Esophagus squamous epithelium (tissue), 5 donors: ENCODE results near the gene KCNK1. TPM values are rescaled to one million over a fixed set of nuclear protein-coding genes. Genes with fewer than 3 reads are reported as not detected.

Experiments
- DNase-seq: peaks from one replicate; lab custom pipeline; 2025; lab: John Stamatoyannopoulos, UW
- H3K27ac ChIP-seq, 4 donors: fragments of 200-600 bp; sonication (generic); one replicate each; pipeline ENCODE4 v1.5.1; 2016 to 2019; ENCODE audit warnings: mild to moderate bottlenecking in 1 of 4
- H3K27me3 ChIP-seq, 4 donors: fragments of 200-600 bp; sonication (generic); 1 replicate in 3 of 4; 2 replicates in 1 of 4; pipeline versions ENCODE4 v1.5.1 to v1.6.0; 2017 to 2021; ENCODE audit warnings: antibody characterized with exemption in 1 of 4
- H3K36me3 ChIP-seq, 3 donors: fragments of 200-600 bp; sonication (generic); one replicate each; pipeline ENCODE4 v1.5.1; 2016 to 2019
- H3K4me1 ChIP-seq, 3 donors: fragments of 200-600 bp; sonication (generic); one replicate each; pipeline ENCODE4 v1.5.1; 2017 to 2019
- H3K4me3 ChIP-seq, 4 donors: fragments of 200-600 bp; sonication (generic); 1 replicate in 3 of 4; 2 replicates in 1 of 4; pipeline ENCODE4 v1.5.1; 2016 to 2019; ENCODE audit warnings: mild to moderate bottlenecking in 2 of 4, moderate library complexity in 1 of 4
- H3K9me3 ChIP-seq, 3 donors: fragments of 200-600 bp; sonication (generic); one replicate each; pipeline ENCODE4 v1.5.1; 2016 to 2019
- POLR2A ChIP-seq, 4 donors: fragments of 450-650 bp; IDR thresholded peaks; one replicate each; pipeline ENCODE4 v1.6.1; 2017; ENCODE audit warnings: antibody characterized with exemption in 4 of 4, mild to moderate bottlenecking in 4 of 4, moderate library complexity in 3 of 4
- WGBS, 2 donors: methylation state at CpG; one replicate each; pipeline ENCODE4 v1.1.5; 2018; 5-methylcytosine and 5-hydroxymethylcytosine counted together
- intact Hi-C: fragments of 100-400 bp; cut with DNase I; formaldehyde crosslinking; loops from one replicate; pipeline ENCODE4 v1.15.0; 2022
- total RNA-seq, 4 donors: library from RNA; depleted of rRNA; stranded (reverse); fragments of >200 nt; gene quantifications; one replicate each; pipeline ENCODE4 v1.1.0, GENCODE V29; 2016
- TF ChIP-seq, protein P1 (sequence below), 6 experiments: fragments of 450-650 bp in 4 of 6; fragments of 200-600 bp in 2 of 6; sonication (generic) in 2 of 6; IDR thresholded peaks; one replicate each; pipeline ENCODE4 v1.5.1; 2016 to 2019; ENCODE audit warnings: antibody characterized with exemption in 6 of 6, mild to moderate bottlenecking in 4 of 6, moderate library complexity in 4 of 6
- donor health status: DM: yes; HTN: yes; CAD: no.

The KCNK1 gene
- total RNA-seq, 4 donors from 2014 or later, result 11.2 to 25.7 (median 16.7) TPM

DNA sequence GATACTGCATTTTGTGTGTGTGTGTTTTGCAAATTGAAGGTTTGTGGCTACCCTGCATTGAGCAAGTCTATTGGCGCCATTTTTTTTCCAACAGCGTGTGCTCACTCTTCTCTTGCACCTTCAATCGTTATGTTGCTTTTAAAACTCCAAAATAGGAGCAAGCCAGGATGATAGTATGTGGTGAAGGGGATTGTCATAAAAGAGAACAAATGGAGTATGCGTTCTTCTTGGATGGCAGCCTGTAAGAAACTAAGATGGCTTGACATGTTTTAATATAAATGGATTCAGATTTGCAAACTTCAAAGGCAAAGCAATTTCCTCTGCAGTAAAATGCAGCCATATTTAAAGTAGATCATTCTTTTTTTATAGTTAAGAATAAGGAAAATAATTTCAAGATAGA is 43.2 kb upstream of the KCNK1 start:
- Histone ChIP-seq H3K4me1 (no peaks in the 10 kb centered on the region), H3K27ac (no peak overlapping the region), H3K36me3 (no peaks in the 10 kb centered on the region), H3K9me3 (no peaks in the 10 kb centered on the region), H3K27me3 (peaks cover 0 to 6% (median 0%) of the 10 kb centered on the region in 4 donors), H3K4me3 (no peak overlapping the region)
- no peak for TF ChIP-seq POLR2A (IDR thresholded peaks at IDR 0.05)
- TF ChIP-seq, protein P1, sequence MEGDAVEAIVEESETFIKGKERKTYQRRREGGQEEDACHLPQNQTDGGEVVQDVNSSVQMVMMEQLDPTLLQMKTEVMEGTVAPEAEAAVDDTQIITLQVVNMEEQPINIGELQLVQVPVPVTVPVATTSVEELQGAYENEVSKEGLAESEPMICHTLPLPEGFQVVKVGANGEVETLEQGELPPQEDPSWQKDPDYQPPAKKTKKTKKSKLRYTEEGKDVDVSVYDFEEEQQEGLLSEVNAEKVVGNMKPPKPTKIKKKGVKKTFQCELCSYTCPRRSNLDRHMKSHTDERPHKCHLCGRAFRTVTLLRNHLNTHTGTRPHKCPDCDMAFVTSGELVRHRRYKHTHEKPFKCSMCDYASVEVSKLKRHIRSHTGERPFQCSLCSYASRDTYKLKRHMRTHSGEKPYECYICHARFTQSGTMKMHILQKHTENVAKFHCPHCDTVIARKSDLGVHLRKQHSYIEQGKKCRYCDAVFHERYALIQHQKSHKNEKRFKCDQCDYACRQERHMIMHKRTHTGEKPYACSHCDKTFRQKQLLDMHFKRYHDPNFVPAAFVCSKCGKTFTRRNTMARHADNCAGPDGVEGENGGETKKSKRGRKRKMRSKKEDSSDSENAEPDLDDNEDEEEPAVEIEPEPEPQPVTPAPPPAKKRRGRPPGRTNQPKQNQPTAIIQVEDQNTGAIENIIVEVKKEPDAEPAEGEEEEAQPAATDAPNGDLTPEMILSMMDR (IDR thresholded peaks at IDR 0.05), result no peak
- 63 to 65% methylated on average over 4 of the region's 4 CpGs for WGBS, 2 donors
- no peak for DNase-seq
- intact Hi-C loops, result no loop called here

DNA sequence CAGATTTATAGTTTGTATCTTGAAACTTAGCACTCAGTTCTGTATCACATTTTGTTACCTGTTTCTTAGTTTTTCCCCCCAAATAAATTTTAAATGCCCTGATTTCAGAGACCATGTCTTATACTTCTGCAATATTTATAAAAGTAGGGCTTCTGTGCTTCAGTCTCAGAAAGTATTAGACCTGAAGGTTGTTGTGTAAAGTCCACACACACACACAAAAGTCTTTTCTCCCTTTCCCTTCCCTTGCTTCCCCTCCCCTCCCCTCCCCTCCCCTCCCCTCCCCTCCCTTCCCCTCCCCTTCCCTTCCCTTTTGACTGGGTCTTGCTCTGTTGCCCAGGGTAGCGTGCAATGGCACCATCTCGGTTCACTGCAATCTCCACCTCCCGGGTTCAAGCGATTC is 41.0 kb upstream of the KCNK1 start:
- Histone ChIP-seq H3K4me3 (no peak overlapping the region), H3K27me3 (peaks cover 0 to 6% (median 0%) of the 10 kb centered on the region in 4 donors), H3K36me3 (no peaks in the 10 kb centered on the region), H3K4me1 (no peaks in the 10 kb centered on the region), H3K9me3 (no peaks in the 10 kb centered on the region), H3K27ac (no peak overlapping the region)
- no peak for DNase-seq
- WGBS, 2 donors, result 100% methylated on average over 2 of the region's 4 CpGs; no CpG with 5 or more reads in 1 of the 2 donors
- TF ChIP-seq, protein P1 (IDR thresholded peaks at IDR 0.05), result no peak
- no peak for TF ChIP-seq POLR2A (IDR thresholded peaks at IDR 0.05)
- intact Hi-C loops, result no loop called here

DNA sequence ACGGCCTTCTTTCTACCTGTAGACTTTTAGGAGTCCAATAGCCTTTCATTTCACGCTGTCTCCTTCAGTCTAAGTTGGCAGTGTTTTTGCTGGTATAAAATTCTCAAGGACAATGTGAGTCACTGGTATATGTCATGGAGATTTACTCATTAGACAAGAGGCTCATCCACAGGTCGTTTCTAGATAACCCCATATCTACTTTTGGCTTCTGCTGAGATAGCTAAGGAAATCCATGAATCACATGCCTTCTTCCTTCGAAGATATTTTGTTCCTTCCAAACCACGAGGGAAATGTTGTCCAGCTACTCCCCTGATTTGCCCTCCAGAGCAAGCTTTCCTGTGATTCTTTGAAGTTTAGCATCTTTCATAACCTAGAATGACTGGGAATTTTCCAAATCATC is 38.5 kb upstream of the KCNK1 start:
- H3K36me3 ChIP-seq, result no peaks in the 10 kb centered on the region
- no peak overlapping the region for H3K4me3 ChIP-seq
- TF ChIP-seq, protein P1 (IDR thresholded peaks at IDR 0.05), result no peak
- TF ChIP-seq POLR2A (IDR thresholded peaks at IDR 0.05), result no peak
- no peak overlapping the region for H3K27ac ChIP-seq
- intact Hi-C loops, result no loop called here
- no peaks in the 10 kb centered on the region for H3K4me1 ChIP-seq
- H3K27me3 ChIP-seq, result peaks cover 0 to 6% (median 0%) of the 10 kb centered on the region in 4 donors
- DNase-seq, result no peak
- no peaks in the 10 kb centered on the region for H3K9me3 ChIP-seq
- WGBS, 2 donors, result 66 to 68% methylated on average over 5 of the region's 5 CpGs

DNA sequence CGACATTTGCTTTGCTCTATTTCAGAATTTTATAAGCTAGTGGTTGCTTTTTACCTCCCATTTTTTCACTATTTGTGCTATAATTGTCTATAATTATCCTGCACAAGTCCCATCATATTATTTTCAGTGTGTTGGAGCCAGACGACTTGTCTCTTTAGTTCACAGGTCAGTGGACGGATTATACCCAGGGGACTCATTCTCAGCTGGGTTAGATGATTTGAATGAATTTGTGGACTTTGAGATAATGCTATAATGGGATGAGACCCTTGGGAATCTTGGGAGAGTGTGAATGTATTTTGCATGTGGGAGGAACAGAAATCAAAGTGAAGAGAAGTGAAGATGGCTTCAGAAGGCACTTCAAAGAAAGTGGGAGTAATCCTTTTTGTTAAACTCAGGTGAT is 31.5 kb upstream of the KCNK1 start:
- intact Hi-C loops, result no loop called here
- TF ChIP-seq POLR2A (IDR thresholded peaks at IDR 0.05), result no peak
- TF ChIP-seq, protein P1 (IDR thresholded peaks at IDR 0.05), result no peak
- 63 to 82% methylated on average over 3 of the region's 3 CpGs for WGBS, 2 donors
- Histone ChIP-seq H3K27ac (no peak overlapping the region), H3K9me3 (no peaks in the 10 kb centered on the region), H3K36me3 (no peaks in the 10 kb centered on the region), H3K4me3 (no peak overlapping the region), H3K4me1 (no peaks in the 10 kb centered on the region), H3K27me3 (no peaks in the 10 kb centered on the region)
- DNase-seq, result no peak

DNA sequence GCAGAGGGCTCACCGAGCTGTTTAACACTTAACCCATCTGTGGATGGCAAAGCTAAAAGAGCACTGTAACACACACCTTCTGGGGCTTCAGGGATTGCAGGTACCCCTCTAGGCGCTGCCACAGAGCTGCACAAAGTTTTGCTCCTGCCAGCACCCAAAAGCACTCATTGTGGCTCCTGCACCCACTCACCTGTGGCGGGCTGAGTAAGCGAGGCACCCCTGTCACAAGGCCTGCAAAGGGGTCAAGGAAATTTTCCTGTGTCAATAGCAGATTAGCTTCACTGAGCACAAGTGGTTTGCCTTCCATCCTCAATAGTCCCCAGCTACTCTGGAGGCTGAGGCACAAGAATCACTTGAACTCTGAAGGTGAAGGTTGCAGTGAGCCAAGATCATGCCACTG is 29.5 kb upstream of the KCNK1 start:
- Histone ChIP-seq H3K36me3 (no peaks in the 10 kb centered on the region), H3K4me1 (peaks cover 0 to 6% (median 0%) of the 10 kb centered on the region in 3 donors), H3K27ac (no peak overlapping the region), H3K9me3 (no peaks in the 10 kb centered on the region), H3K4me3 (no peak overlapping the region), H3K27me3 (no peaks in the 10 kb centered on the region)
- no peak for DNase-seq
- intact Hi-C loops, result no loop called here
- 100% methylated on average over 2 of the region's 4 CpGs; no CpG with 5 or more reads in 1 of the 2 donors for WGBS, 2 donors
- TF ChIP-seq, protein P1 (IDR thresholded peaks at IDR 0.05), result no peak
- no peak for TF ChIP-seq POLR2A (IDR thresholded peaks at IDR 0.05)
